Inflammatory macrophage (primary cell): ENCODE results near the gene ABLIM2.

Experiments
- DNase-seq, 2 donors: peaks; one replicate each; pipeline ENCODE4 v3.0.0-alpha.2; 2020 to 2022

The ABLIM2 gene

DNA sequence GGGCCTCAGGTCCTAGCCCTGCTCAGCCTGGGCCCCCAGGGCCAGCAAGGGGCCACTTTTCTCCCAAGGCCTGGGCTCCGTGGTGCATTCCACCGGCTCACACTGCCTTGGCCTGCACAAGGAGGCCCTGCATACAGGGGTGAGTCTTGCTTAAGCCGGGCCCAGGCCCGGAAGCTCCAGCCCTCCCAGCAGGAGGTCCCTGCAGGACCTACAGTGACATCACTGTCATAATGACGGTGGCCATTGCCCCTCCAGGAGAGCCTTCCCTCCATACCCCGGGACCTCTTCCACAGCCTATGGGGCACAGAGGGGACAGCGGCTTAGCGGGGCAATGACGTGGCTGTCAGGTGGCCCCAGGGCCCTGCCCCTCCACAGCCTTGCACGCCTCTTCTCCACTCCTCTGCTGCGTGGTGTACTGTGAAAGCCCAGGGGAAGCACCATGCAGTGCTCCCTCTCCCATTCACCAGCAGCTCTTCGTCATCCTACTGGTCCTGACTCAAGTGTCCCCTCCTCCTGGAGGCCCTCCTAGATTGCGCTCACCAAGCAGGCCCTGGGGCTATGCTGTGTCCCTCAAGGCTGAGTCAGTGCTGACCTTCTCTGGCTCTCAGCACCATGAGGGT, 186.6 kb downstream of the ABLIM2 start:
- DNase-seq, result no peak

DNA sequence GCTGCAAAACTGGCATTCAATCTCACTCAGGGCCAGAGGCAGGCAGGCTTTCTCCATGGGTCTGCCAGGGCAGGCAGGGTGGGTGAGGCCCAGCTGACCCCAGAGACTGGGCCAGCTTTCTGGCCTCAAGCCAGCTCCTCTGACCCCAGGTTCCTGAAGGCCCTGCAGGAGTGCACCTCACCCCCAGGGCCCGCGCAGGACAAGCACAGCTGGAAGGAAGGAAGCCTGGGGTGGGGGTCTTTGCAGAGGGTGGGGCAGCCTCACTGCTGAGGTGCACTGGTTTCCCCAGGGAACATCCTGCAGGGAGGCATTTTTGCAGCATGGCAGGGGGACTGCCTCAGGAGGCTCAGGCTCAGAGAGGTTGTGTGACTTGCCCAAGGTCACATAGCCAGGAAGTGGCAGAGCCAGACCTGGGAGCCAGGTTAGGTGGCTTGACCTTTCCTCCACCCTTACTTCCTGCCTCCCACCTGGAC, 187.4 kb downstream of the ABLIM2 start:
- DNase-seq, result no peak

DNA sequence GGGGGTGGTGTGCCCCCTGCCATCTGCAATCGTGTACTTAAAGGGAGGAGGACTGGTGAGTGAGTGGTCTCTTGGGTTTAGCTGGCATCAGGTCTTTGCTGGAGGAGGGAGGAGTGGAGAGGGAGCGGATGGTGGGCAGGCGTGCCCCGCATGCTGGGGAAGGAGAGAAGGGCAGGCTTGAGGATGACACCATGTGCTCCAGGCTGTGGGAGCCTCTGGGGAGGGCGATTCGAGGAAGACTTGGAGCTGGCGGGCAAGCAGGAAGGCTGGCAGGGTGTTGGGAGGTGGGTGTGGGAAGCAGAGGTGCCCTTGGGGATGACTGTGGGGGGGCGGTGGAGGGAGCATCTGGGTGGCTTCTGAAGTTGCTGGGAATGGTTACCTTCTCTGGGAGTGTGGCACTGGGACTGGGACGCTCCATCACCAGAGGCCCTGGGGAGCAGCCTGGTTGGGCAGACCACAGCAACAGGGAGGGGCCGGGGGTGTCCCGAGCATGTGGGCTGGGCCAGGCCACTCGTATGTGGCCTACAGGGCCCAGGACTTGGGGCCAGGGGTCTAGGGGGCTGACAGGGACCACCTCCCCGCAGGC, 188.2 kb downstream of the ABLIM2 start:
- no peak for DNase-seq

DNA sequence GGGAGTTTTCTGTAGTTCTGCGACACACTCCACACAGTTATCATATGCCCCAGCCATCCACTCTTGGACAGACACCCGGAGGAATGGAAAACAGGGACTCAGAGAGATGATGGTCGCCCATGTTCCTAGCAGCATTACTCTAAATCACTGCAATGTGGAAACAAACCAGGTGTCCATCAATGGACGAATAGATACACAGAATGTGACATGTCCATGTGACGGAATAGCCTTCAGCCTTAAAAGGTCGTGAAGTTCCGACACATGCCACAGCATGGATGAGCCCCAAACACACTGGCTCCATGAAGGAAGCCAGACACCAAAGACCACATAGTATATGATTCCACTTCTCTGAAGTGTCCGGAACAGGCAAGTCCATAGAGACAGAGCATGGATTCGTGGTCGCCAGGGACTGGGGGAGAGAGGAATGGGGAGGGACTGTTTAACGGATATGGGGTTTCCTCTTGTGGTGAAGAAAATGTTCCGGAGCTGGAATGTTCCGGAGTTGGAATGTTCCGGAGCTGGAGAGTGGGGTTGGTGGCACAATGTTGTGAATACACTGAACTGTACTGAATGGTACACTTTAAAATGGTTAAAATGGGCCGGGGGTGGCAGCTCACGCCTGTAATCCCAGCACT, 190.2 kb downstream of the ABLIM2 start:
- no peak for DNase-seq

DNA sequence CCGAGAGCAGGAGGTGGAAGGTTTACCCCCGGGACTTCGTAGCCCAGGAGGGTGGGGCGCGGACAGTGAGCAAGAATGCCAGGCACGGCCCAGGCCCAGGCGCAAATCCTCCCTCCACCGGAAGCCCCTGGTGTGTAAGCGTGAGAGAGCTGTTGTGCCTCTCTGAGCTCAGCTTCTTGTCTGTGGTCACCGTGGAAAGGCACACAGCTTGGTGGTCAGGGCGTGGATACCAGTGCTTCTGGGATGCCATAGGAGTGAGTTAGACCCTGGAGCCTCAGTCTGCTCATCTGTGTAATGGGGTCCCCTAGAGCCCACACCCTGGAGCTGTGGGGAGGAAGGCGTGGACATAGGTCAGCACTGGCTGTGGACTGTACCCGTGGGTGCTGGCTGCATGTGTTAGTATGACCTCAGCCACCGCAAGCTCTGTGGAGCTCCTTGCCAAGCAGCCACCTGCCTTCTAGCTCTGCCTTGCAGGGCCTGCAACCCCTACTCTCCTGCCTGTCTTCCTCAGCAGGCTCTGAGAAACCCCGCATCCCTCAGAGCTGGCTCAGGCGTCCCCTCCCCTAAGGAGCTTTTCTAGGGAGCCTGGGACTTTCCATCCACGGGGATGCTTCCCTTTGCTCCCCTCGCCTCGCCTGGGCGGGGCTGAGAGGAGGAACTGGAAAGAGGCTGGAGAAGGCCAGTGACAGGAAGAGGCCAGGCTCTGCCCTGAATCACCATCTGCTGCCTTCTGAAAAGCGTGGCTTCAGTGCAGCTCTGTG, 190.9 kb downstream of the ABLIM2 start:
- DNase-seq, result peak in 1 of 2 donors; percentile 18

DNA sequence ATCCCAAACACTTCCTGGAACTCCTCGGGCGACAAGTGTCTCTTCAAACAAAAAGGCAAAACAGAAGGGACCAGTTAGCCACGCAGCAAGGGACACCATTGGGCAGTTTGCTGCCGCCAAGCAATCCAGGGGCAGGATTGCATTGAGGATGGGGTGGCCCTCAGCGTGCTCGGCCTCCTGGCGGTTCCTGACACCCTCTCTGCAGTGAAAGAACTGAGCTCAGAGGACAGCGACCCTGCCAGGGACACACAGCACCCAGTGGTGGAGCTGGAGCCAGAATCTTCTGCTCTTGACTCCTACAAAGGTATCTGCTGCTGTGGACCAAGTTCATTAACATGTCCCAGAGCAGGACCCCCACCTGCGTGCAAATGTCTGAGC, 191.6 kb downstream of the ABLIM2 start:
- no peak for DNase-seq

DNA sequence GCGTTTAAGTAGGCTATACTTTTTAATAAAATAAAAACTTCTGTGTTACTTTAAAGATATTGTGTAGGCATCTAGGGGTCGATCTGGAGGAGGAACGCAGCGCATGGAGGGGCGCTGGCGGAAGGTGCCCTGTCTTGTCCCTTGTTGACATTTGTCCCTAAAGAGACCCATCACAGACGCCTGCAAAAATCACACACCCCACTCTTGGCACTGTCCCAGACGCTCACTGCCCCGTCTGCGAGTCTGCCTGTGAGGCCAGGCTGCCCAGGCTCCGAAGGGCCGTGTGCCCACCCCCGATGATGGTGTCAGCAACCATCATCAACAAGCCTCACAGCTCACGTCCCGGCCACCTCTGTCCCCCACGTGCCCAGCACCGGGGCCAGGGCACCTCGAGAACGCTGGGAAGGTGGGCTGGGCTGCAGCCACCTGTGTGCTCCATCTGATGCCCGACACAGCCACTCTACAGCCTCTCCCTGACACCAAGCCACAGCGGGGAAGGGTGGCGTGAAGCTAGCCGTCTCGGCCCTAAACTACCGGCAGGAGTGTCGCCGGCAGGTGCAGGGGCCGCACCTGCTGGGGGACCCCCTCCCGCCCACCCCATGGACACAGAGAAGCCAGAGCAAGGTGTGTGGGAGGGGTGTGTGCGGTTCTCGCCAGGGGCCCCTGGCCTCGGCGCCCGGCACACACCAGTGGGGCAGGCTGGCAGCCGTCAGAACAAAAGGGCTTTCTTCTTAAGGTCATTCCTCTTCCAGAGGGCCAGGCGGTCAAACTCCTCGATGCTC, 192.1 kb downstream of the ABLIM2 start:
- no peak for DNase-seq

DNA sequence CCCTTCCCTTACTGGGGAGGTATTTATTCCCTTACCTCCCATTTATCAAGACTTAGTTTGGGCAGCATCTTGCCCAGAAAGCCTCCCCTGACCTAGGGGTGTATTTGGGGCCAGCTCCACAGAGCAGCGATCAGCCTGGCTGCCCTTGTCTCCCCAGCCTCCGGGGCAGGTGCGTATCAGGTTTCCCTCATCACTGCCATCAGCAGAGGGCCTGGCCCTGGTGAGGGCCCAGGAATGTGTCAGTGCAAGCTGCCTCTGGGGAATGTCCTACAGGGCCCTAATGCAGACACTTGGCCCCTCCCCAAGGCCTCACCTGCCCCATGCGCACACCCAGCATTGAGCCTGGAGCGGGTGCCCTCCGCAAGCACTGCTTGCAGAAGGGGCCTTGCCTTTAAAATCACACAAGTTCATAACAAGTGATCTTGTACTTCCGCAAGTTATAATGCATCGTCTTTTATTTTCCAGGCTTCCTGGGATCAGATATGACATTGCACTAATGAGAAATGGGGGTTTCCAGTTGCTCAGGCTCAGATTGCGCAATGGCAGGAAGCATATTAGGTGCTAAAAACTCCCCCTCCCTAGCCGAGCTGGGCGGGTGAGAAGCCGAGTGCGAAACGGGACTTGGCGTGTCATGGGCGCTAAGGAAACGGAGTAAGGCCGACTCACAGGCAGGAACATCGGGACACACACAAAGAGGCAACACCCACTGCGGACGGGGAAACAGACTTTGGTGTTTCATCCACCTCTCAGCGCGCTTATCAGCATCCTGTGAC, 193.5 kb downstream of the ABLIM2 start:
- DNase-seq, result no peak

DNA sequence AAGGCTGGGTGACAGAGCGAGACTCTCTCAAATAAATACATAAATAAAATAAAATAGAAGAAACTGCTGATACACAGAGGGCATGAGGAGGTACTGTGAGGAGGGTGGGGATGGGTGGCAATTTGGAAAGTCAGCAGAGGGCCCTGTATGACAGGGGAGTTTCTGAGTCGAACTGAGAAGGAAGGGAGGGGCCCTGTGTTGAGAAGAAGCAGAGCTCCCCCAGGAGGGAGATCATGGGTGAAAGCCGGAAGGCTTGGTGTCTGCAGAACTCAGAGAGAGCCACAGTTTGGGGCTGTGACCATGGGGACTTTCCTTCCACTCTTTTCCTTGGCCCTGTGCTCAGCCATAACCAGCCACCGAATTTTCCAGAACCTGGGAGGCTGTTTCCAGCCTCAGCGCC, 194.2 kb downstream of the ABLIM2 start:
- no peak for DNase-seq

DNA sequence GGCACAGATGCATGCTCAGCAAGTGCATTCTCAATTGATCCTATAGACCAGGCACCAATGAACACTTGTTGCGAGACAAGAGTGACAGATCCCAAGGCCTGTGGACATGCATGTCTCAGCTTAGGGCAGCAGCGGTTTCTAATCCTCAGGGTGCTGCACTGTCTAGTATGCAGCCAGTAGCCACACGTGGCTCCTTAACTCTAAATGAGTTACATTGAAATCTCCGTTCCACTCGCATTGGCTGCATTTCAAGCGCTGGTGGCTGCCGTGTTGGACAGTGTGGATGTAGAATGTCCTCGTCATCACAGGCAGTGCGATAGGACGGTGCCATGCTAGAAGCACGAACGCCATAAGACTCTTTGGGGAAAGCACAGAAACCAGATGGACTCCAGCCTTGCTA, 194.9 kb downstream of the ABLIM2 start:
- DNase-seq, result no peak

DNA sequence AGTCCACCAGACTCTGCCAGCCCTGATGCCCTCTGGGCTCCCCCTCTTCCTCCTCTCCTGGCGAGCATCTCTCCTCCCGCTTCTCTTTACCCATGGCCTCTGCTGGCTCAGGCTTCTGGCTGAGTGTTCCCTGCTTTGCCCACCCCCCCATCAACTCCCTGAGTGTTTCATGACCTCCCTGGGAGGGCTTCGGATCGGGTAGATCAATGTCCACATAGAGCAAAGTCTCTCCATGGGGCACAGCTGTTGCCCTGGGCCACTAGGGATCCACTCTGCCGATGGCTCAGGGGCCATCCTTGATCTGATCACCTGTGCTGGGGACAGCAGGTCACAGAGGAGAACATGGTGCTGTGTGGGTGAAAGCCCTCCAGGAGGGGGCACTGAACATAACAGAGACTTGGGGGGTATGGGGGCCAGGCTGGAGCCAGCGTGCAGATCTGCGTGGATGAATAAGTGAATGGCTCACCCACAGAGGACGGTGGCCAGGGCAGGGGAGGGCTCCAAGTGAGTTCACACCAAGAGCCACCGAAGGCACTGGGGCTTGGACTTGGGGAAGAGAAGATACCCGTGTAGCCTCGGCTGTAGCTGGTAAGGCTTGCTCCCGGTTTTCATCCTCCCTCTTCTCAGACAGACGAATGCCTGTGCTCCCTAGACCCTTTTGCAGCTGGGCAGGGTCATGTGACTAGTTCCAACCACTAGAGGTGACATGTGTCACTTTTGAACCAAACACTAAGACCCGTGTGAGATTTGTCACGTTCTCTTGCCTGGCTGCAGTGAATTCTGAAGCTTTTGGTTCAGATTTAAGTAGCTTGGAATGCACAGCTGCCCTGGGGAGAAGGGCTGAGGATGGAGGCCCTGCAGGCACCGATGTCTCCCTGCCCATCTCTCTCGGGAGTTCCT, 195.8 kb downstream of the ABLIM2 start:
- no peak for DNase-seq

DNA sequence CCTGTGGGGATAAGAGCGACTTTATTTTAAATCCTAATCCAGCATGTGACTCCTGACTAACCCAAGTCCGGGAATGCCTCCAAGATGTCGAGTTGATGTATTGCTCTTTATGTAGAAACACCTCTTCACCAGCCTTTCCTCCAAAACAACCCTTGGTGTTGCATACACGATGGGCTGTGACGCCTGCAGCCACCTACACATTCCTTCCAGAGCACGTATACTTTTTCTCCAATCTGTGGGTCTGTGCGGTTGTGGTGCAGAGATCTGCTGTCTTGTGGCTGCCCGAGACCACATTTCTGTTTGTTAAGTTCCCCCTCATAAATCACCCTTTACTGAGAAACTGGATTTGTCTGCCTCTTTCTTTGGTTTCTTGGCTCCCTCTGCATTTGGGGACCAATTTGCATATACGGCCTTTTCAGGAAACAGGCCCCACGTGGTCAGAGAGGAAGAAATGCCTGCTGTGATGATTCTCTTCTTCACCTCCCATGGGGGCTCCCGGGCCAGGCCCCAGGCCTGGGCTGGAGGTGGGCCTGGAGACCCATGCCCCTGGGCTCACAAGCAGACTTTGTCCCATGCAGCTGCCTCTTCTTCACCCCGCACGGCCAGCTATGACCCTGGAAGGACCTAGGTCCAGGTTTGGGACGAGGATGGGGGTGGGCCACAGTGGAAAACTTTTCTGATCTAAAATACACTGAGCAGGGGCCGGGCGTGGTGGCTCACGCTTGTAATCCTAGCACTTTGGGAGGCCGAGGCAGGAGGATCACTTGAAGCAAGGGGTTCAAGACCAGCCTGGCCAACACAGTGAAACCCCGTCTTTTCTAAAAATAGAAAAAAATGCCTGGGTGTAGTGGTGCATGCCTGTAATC, 197.6 kb downstream of the ABLIM2 start:
- peak in 1 of 2 donors; percentile 34 for DNase-seq

DNA sequence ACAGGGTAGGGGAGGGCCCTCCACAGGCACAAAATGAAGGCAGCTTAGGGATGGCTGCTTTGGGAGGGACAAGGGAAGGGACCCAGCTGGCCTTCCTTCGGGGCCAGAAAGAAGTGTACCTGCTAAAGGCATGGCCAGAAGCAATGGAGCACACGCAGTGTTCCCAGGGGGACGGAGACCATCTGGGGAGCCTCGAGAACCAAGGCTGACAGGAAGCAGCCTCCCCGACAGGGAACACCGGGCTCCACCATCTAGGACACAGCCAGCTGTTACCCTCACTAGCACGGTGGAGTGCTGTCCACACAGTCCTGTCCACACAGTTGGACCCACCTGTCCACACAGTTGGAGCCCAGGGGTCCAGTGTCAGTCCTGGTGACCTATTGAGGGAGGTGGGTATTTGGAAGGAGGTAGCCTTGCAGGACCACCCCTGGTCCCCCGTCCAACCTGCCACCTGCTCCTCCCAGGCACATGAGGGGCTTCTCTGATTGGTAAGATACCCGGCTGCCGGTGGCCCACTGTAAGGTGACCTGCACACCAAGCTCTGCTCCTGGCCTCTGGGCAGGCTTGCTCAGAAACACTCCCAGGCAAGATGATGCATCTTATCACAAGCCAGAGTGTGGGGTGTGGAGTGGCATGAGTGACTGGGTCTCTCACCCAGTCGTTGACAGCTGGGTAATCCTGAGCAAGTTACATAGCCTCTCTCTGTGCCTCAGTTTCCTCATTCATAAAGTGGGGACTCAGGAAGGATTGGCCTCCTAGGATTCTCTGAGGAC, 198.4 kb downstream of the ABLIM2 start:
- no peak for DNase-seq

DNA sequence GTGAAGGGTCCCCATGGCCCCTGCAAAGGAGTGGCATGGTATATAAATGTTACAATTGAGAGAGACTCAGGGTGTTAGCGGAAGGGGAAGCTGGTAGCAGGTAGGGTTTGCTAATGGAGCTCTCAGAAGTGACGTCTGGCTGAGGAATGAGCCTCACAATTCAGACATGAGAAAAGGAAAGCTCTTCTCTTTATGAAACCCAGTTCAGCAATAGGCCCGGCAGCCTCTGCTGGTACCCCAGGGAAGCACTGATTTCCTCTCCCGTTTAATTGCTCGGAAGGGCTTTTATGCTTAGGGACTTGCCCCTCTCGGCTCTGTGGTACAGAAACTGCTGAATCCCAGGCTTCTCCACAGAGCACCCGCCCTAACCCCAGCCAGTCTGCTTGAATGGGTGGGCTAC, 199.5 kb downstream of the ABLIM2 start:
- DNase-seq, result no peak

DNA sequence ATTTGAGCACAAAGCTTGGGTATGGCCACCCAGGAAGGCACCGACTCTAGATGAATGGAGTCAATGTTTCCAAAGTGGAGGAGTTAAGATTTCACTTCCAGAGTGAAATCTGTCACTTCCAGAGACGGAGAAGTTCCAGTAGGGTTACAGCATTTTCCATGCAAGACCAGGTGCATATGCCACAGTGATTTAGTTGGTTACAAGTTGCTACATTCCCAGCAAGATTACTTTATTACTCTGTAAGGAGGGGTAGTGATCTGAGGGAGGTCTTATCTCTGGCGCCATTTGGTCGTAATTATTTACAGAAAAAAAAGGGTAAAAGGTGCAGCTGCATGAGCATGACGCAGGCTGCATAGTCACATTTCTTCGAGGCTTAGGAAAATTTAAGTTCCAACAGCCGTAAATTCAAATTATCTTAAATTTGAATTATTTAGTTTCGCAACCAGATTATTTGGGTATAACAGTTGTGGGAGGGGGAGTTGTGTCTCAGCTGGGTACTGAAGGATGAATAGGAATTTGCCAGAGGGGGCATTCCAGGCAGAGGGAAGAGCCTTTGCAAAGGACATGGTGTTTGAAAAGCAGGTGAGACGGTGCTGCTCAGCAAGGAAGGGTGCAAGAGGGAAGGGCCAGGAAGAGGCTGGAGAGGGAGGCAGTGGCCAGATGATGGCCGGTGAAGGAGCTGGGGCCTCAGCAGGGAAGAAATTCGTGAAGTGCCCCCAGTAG, 201.5 kb downstream of the ABLIM2 start:
- no peak for DNase-seq

DNA sequence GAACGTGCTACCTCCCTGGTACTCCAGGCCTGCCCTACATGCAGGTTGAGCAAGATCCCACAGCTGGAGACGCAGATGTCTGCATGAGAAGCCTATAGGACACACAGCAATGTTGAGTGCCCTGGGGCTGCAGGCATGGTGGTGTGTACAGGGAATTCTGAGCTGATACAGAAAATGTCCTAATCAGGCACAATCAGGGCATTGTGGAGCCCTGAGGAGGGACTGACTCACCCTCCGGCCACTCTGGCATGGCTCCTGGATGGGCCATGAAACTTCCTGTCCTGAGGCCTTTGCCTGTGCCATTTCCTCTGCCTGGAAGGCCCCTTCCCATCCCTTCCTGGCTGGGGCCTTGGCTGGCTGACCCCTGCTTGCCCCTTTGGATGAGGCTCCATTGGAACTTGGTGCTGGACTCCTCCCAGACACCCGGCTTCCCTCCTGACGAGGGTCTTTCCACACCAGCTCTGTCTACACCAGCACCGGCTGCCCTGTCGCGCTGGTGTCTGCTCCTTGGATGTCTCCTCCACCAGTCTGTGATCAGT, 202.3 kb downstream of the ABLIM2 start:
- no peak for DNase-seq

DNA sequence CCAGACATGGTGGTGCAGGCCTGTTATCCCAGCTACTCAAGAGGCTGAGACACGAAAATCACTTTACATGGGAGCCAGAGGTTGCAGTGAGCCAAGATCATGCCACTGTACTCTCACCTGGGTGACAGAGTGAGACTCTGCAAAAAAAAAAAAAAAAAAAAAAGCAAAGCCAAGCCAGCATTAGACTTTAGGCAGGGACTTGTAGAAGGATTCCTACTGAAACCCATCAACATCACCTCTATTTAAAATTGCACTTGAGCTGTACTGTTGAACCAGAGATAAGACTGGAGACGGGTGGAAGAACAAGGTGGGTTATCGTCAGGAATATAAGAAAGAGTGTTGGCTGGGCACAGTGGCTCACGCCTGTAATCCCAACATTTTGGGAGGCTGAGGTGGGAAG, 203.2 kb downstream of the ABLIM2 start:
- no peak for DNase-seq

DNA sequence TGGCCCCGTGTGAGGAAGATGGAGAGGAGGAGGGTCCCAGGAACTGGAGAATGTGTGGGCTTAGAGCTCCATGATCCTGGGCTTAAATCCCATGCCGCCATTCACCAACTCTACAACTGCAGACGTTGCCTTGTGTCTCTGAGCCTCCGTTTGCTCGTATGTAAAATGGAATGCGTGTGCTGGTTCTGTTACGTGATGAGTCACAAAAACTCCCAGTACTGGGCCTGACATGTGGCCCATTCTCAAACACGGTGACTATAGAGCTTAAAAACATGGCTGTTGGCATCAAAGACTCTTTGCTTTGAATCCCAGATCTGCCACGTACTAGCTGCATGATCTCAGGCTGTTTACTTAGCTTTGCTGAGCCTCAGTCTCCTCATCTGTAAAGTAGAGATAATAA, 206.0 kb downstream of the ABLIM2 start:
- no peak for DNase-seq
